NCI-H1930 (cell line): Measurements from ENCODE around the gene FBXL20.
"Not testable (repeated sequence)": the region's sequence is repeated elsewhere in the genome, so short reads cannot be mapped to it uniquely, and the experiment has no call there.

Source experiments
- DNase-seq, 2 experiments: peaks; one replicate each; lab custom pipeline; 2025; lab: John Stamatoyannopoulos, UW

Gene FBXL20

DNA sequence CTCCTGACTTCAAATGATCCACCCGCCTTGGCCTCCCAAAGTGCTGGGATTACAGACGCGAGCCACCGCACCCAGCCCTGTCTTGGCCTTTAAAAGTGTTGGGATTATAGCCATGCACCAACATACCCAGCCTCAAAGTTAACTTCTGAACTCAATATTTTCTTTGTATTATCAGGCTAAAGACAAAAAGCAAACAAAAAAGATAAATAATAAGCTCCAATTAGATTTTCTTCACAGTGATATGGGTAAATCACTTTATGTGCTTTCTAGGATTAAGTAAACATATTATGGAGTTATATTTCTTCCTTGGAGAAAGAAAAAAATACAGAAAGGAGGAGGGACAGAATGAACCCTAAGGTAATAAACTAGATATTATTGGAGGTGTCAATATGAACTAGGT is 74.3 kb downstream of the FBXL20 start:
- DNase-seq: no peak

DNA sequence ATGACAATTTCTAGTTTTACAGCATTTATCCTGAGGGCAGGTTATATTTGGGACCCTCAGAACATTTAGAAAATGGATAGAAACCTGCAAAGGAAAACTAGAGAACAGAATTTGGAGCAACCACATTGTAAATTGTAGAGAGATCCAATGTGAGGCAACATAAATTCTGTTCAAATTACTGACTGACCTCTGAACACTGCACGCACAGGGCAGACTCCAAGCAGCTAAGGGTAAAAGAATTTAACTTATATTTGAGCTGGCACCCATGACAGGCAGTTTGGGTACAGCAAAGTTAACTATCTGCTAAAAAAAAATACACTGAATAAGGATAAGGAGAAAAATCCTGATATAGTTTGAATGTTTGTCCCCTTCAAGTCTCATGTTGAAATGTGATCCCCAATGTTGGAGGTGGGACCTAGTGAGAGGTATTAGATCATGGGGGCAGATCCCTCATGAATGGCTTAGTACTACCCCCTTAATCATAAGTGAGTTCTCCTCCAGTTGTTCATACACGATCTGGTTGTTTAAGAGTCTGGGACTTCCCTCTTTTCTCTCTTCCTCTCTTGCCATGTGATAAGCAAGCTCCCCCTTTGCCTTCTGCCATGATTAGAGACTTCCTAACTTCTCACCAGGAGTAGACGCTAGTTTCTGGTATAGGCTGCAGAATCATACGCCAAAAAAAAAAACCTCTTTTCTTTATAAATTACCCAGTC is 75.7 kb downstream of the FBXL20 start:
- no peak for DNase-seq

DNA sequence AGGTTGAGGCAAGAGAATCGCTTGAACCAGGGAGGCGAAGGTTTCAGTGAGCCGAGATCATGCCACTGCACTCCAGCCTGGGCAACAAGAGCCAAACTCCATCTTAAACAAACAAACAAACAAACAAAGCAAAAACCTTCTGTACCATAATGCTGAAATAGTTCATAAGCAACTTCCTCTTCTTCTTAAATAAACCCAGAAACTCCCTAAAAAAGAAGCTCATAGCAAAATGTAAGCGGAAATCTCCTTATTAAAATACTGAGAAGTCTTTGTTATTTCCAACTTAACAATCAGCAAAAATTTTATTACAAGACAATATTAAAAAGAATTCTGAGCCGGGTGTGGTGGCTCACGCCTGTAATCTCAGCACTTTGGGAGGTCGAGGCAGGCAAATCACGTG is 82.8 kb downstream of the FBXL20 start:
- no peak for DNase-seq

DNA sequence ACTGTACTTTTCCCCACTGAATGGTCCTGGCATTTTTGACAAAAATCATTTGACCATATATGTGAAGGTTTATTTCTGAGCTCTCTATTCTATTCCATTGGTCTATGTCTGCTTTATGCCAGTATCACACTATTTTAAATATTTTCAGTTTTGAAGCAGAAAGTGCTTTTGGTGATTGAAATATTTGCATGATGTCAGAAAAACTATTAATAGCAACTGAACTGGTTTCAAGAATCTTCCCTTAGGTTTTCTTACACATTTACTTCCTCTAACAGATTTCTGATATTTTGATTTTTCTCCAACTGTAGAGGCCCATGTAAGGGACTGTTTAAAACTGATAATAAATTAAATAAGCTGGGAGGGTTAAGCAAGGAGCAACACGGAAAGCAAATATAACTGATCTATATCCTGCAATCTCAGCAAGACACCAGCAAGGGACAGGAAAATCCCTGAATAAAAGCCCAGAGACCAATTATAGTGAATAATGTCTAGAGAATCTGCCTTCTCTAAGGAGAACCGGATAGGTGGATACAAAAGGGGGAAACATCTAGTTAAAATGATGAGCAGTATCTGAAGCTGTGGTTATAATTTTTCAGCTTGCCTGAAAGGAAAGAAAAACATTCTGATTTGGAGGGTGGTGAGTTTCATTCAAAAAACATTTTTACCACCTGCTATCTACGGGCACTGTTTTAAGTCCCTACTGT is 94.8 kb downstream of the FBXL20 start:
- DNase-seq: no peak

DNA sequence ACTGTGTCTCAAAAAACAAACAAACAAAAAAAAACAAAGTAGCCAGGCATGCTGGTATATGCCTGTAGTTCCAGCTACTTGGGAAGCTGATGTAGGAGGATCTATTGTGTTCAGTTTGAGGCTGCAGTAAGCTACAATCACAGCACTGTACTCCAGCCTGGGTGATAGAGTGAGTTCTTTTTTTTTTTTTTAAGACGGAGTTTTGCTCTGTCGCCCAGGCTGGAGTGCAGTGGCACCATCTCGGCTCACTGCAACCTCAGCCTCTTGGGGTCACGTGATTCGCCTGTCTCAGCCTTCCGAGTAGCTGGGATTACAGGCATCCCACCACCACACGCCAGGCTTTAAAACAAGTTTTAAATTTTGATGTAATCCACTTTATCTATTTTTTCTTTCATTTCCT is 95.4 kb downstream of the FBXL20 start:
- DNase-seq: no peak

DNA sequence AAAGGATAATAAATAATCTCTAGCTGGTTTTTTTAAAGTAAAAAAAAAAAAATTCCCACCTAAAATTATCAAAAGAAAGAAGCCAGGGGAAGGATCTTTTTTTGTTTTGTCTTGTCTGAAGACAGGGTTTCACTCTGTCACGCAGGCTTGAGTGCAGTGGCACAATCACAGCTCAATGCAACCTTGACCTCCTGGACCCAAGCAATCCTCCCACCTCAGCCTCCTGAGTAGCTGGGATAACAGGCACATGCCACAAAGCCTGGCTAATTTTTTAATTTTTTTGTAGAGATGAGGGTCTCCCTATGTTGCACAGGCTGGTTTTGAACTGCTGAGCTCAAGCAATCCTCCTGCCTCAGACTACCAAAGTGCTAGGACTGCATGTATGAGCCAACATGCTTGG is 97.2 kb downstream of the FBXL20 start:
- no peak for DNase-seq

DNA sequence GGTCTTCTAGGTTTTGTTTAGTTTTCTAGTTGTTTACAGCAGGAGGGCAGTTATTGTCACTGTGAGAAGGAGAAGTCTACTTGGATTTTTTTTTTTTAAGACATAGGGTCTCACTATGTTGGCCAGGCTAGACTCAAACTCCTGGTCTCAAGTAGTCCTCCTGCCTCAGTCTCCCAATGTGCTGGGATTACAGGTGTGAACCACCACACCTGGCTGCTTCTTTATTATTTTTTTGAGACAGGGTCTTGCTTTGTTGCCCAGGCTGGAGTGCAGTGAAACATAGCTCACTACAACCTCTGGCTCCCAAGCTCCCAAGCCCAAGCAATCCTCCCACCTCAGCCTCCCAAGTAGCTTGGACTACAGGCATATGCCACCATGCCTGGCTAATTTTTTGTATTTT is 107.4 kb downstream of the FBXL20 start:
- DNase-seq: no peak

DNA sequence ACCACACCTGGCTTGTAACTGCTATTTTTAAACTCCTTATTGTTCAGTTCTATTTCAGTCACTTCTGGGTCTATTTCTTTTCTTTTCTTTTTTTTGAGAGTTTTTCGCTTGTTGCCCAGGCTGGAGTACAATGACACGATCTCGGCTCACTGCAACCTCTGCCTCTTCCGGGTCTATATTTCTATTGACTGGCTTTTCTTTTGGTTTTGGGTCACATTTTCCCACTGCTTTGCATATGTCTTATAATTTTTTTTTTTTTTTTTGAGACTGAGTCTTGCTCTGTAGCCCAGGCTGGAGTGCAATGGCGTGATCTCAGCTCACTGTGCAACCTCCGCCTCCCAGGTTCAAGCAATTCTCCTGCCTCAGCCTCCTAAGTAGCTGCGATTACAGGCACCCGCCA is 108.9 kb downstream of the FBXL20 start:
- DNase-seq: not testable (repeated sequence)

DNA sequence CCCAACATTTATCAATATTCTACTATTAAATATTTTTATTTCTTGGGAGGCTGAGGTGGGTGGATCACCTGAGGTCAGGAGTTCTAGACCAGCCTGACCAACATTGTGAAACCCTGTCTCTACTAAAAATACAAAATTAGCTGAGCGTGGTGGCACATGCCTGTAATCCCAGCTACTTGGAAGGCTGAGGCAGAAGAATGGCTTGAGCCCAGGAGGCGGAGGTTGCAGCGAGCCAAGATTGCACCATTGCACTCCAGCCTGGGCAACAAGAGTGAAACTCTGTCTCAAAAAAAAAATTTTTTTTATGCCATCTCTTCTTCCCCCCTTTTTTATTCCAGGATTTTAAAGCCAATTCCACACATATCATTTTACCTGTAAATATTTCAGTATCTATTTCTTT is 114.9 kb downstream of the FBXL20 start:
- not testable (repeated sequence) for DNase-seq

DNA sequence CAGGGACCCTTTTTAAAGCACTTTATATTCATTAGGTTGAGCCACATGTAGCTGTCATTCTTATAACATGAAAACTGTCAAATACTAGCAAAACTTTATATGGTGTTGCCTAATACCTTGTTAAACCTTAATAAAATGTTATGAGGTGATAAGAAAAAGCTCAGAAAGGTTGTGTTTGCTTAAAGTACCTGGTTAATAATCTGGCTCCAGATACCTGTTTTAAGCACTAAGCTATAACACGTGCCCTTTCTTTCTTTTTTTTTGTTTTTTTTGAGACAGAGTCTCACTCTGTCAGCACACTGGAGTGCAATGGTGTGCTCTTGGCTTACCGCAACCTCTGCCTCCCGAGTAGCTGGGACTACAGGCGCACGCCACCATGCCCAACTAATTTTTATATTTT is 116.7 kb downstream of the FBXL20 start:
- DNase-seq: no peak

DNA sequence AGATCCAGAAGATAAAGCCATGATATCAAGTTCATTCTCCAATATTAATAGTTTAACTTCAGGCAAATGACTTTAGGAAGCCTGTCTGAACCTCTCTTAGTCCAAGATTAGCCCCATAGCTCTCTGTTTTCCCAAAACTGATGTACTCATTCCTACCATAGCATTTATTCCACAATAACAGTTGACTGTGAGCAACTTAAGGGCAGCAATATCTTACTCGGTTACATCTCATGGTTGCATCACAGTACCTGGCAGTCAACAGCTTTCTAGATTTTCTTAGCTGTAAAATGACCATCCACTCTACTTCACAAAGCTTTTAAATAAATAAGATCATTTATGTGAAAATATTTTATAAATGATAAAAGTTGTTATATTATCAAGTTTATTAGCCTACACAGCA is 117.5 kb downstream of the FBXL20 start:
- DNase-seq: no peak

DNA sequence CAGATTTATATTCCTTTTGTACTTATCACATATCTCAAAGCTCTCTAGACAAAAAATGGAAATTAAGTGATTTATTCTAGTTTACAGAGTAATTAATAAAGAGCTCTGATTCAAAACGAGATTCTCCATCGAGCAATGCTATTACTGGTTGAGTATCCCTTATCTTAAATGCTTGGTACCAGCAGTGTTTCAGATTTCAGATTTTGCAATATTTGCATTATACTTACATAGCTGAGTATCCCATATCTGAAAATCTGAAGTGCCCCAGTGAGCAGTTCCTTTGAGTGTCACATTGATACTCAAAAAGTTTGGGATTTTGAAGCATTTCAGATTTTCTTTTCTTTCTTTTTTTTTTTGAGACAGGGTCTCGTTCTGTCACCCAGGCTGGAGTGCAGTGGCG is 118.3 kb downstream of the FBXL20 start:
- no peak for DNase-seq

DNA sequence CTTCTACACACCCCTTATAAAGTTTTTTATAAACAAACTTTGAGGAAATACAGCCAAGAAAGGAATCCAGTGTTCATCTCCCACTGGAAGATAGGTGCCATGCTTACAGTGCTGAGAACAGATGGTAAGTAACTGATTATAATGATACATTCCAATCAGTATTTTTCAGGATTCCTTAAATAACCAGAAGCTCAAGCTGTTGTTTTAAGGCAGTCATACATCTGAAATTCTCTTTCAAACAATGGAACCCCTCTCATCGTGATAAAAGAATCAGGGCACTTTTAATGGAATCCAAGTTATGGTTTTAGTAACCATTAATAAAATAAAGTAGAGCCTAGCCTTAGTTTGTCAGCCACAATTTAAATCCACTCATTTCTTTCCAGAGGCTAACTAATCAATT is 119.6 kb downstream of the FBXL20 start:
- DNase-seq: no peak

DNA sequence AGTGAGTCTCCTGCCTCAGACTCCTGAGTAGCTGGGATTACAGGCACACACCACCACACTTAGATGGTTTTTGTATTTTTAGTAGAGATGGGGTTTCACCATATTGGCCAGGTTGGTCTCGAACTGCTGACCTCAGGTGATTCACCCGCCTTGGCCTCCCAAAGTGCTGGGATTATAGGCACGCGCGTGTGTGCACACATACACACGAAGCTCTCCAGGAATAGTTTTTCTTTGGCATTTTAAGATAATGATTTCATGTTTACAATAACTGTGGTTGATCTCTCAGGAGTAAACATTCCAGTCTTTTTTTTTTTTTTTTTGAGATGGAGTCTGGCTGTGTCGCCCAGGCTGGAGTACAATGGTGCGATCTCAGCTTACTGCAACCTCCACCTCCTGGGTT is 123.2 kb downstream of the FBXL20 start:
- not testable (repeated sequence) for DNase-seq

DNA sequence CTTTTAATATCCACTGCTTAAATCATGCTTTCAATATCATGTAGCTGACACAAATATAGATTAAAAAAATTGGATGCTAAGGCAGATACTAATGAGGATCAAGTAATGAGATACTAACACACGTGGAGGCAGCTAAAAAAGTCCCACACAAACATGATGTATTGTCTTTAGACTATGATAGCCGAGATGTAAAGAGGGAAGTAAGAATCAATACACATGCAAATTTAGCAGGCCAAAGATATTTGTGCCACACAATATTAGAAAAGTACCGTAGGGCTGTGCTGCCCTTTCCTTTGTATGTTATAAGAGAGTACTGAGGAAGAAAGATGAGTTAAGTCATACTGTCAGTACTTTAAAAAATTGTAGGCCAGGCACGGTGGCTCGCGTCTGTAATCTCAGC is 124.3 kb downstream of the FBXL20 start:
- DNase-seq: no peak

DNA sequence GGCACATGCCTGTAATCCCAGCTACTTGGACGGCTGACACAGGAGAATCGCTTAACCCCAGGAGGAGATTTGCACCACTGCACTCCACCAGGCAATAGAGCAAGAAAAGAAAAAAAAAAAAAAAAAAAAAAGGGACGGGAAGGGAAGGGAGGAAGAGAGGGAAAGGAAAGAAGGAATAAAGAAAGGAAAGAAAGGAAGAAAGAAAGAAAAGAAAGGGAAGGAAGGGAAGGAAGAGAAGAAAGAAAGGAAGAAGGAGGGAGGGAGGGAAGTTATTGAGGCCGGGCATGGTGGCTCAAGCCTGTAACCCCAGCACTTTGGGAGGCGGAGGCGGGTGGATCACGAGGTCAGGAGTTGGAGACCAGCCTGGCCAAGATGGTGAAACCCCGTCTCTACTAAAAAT is 125.3 kb downstream of the FBXL20 start:
- DNase-seq: no peak

DNA sequence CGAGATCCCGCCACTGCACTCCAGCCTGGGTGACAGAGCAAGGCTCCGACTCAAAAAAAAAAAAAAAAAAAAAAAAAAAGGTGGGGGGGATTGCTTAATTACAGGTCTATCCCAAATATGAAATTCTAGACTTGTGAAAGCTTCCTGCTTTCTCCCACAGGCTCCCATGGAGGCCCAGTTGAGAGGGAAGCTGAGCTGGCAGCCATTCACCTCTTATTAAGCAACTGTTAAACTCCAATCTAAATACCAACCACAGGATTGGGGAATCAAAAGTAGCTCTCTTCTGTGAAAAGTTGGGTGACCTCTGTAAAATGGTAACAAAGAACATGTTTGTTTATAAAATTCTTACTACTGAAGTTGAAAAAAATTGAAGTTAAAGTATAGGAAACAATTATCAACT is 129.9 kb downstream of the FBXL20 start:
- no peak for DNase-seq

DNA sequence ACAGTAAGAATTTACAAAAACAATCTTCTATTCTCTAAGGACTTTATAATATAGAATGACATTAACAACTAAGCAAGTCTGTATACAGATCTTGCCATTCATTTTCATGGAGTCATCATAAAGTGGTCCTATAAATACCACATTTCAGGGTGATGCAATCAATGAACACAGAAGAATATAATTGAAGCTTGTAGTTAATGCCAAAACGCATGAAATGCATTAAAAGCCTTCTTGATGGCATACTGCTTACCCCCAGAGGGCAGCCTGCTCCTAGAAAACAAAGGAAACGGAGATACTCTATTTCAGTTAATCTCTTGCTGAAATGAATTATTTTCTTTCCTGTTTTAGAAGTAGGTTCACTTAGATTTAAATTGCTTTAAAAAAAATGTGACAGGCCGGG is 130.5 kb downstream of the FBXL20 start:
- DNase-seq: no peak

DNA sequence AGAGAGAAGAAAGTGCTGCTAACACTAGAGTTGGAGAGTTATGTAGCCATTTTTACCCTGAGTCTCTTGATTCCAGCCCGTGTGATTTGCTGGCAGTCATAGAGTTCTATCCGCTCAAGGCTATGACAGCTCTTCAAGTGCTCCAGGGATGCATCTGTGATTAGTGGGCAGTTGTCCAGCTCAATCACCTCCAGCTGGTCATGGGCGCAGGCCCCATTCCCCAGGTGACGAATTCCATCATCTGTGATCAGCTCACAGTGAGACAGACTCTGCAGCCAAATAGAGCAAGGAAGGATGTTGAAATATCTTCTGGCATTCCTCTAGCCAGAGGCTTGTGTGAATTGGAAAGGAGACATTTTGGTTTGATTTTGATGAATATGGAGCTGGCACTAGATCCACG is 137.3 kb downstream of the FBXL20 start:
- DNase-seq: no peak

DNA sequence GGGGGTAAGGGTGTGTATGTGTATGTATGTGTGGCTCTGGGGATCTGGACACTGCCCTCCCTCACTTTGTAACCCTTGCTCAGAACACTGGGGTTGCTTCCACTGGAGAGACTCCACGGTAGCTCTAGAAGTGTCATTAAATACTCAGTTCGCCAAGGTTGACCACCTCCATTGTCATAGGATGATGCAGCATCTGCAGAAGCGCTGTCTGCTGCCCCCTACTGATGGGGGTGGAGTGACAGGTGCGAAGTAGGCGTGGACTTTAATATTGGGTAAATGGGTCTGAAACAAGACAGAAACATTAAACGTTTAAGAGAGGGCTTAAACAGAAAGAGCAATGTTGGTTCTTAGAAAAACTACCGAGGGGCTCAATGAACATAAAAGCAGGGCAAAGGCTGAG is 140.1 kb downstream of the FBXL20 start:
- DNase-seq: no peak

DNA sequence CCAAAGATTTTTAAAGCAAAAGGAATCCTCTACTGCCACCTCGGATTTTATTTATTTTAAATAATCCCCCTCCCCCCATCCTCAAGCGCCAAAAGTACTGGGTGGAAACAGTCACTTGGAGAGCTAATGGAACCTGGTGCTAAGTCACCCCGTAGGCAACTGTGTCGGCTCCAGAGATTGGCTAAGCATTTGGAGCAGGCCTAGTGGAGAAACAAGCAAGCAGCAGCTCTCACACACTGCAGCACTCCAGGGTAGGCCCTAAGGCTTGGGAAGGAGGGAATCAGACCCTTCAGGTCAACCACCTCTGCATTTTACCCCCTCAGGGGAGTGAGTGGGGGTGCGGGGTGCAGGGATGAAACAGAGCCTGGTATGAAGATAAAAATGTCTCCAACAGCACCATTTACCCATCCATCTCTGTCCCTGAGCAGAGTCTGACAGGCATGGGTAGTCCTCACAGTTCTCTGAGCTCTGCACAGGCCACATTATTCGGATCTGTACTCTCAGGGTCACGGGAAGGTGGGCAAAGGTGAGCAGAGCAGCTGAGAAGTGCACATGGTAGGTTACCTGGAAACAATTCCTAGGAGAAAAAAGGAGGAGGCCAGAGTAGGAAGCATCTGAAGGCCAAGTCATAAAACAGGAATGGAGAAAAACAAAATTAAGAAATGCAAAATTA is 148.5 kb downstream of the FBXL20 start:
- no peak for DNase-seq

DNA sequence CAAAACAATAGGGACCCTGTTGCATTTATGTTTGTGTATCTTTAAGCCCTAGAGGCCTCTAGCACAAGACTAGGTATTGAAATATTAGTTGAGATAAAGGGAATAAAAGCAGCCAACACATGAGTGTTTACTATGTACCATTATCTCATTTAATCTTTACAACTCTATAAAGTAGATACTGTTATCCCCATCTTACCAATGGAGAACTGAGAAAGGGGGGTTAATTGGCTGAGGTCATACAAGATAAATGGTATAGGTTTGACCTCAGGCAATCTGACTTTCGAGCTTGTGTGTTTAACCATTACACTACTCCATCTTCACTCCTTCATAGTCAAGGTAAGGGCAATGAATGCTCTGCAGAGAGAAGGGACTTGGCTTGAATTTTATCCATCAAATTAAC is 149.4 kb downstream of the FBXL20 start:
- DNase-seq: no peak

DNA sequence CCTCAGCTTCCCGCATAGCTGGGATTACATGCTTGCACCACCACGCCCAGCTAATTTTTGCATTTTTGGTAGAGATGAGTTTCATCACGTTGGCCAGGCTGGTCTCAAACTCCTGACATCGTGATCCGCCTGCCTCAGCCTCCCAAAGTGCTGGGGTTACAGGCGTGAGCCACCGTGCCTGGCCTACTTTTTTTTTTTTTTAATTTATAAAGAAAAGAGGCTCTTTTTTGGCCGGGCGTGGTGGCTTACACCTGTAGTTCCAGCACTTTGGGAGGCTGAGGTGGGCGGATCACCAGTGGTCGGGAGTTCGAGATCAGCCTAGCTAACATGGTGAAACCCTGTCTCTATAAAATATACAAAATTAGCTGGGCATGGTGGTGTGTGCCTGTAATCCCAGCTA is 151.3 kb downstream of the FBXL20 start:
- not testable (repeated sequence) for DNase-seq
